Measurements from ENCODE around the gene RSKR. TPM values are rescaled to one million over a fixed set of nuclear protein-coding genes. Genes with fewer than 3 reads are reported as not detected.

The RSKR gene
- polyA plus RNA-seq, 2 of the 4 experiments (the other 2 are of a cell fraction), result 5.8 to 18.7 TPM

GRCh38 chr17:28635506-28635905 is 21.5 kb upstream of the RSKR start:
- ATAC-seq, result no peak
- H3K4me2 ChIP-seq, result no peak overlapping the region
- 100% methylated on average over 1 of the region's 1 CpG for WGBS (ENCODE audit: missing lambda C conversion rate)
- H3K4me1 ChIP-seq, result no peaks in the 10 kb centered on the region
- ChIA-PET POLR2A (interaction anchor here (1.3 to 3.3 kb wide), 2 partner anchors 9 to 26 kb away, joined by 4 to 21 read pairs; partner anchors contain the start of genes BLTP2, SDF2 and SUPT6H), CTCF (interaction anchor here (0.6 to 10.5 kb wide), 6 partner anchors 9 to 182 kb away, joined by 3 to 90 read pairs (median 8); partner anchors contain the start of genes BLTP2 and TLCD1)
- no peaks in the 10 kb centered on the region for H3K9me3 ChIP-seq
- TF ChIP-seq NFE2L2 (conservative IDR thresholded peaks at IDR 0.05; ENCODE audit: low read length), result no peak
- TF ChIP-seq NR3C1 (IDR thresholded peaks at IDR 0.05), result no peak
- no peak for FAIRE-seq
- H3K4me3 ChIP-seq, result no peak overlapping the region
- no peak overlapping the region for H3K27ac ChIP-seq
- DNase-seq (ENCODE audit: low read depth in 1 of 2, low spot score in 1 of 2), result no peak

- 92% methylated on average over 14 of the region's 14 CpGs for WGBS (ENCODE audit: missing lambda C conversion rate)
- no peak for DNase-seq (ENCODE audit: low read depth in 1 of 2, low spot score in 1 of 2)
These were observed 20.4 kb upstream of the RSKR start for GRCh38 chr17:28634206-28634865.

GRCh38 chr17:28626818-28627217 is 12.8 kb upstream of the RSKR start:
- CTCF ChIA-PET, result interaction anchor here (1.0 to 2.0 kb wide), 4 partner anchors 11 to 132 kb away, joined by 3 to 9 read pairs (median 4); partner anchors contain the start of gene BLTP2

More at GRCh38 chr17:28634206-28634865, 20.4 kb upstream of the RSKR start:
- Histone ChIP-seq H3K9me3 (no peaks in the 10 kb centered on the region), H3K4me1 (no peaks in the 10 kb centered on the region), H3K4me3 (no peak overlapping the region), H3K4me2 (no peak overlapping the region), H3K27ac (no peak overlapping the region)
- ChIA-PET CTCF (interaction anchor here (0.5 to 10.5 kb wide), 8 partner anchors 10 to 258 kb away, joined by 3 to 90 read pairs (median 7); partner anchors contain the start of gene BLTP2), POLR2A (interaction anchor here (0.5 to 3.3 kb wide), 3 partner anchors 10 to 295 kb away, joined by 3 to 21 read pairs (median 4); partner anchors contain the start of genes BLTP2, SDF2 and SUPT6H)
- FAIRE-seq (no peak), ATAC-seq (no peak)
- no peak for TF ChIP-seq ZSCAN20 (CRISPR knock-in tag; IDR thresholded peaks at IDR 0.05)
- no peak for TF ChIP-seq POLR2A (IDR thresholded peaks at IDR 0.05; ENCODE audit: low read length)
- no peak for TF ChIP-seq SREBF2 (IDR thresholded peaks at IDR 0.05)
- no peak for TF ChIP-seq RNF2 (IDR thresholded peaks at IDR 0.05; ENCODE audit: borderline replicate concordance, low read depth)
- TF ChIP-seq NFE2L2 (conservative IDR thresholded peaks at IDR 0.05; ENCODE audit: low read length), result no peak
- TF ChIP-seq RAD21 (conservative IDR thresholded peaks at IDR 0.05 in 1 of 2, IDR thresholded peaks at IDR 0.05 in 1 of 2), result no peak
- no peak for TF ChIP-seq HOXB5 (CRISPR knock-in tag; IDR thresholded peaks at IDR 0.05)
- TF ChIP-seq BCL3 (IDR thresholded peaks at IDR 0.05), result no peak
- no peak for TF ChIP-seq KDM1A (IDR thresholded peaks at IDR 0.05; ENCODE audit: low read depth)

More at GRCh38 chr17:28626818-28627217, 12.8 kb upstream of the RSKR start:
- Histone ChIP-seq H3K4me3 (no peak overlapping the region), H3K4me1 (no peaks in the 10 kb centered on the region), H3K9me3 (no peaks in the 10 kb centered on the region), H3K4me2 (no peak overlapping the region), H3K27ac (no peak overlapping the region)
- FAIRE-seq (no peak), DNase-seq (ENCODE audit: low read depth in 1 of 2, low spot score in 1 of 2) (no peak), ATAC-seq (no peak)
- no peak for TF ChIP-seq HOXA7 (CRISPR knock-in tag; IDR thresholded peaks at IDR 0.05)
- no peak for TF ChIP-seq RNF2 (IDR thresholded peaks at IDR 0.05; ENCODE audit: borderline replicate concordance, low read depth)
- TF ChIP-seq HOXB13 (CRISPR knock-in tag; IDR thresholded peaks at IDR 0.05; ENCODE audit: low read depth), result no peak
- no peak for TF ChIP-seq RAD21 (conservative IDR thresholded peaks at IDR 0.05 in 1 of 2, IDR thresholded peaks at IDR 0.05 in 1 of 2)
- no peak for TF ChIP-seq ZC3H11A (IDR thresholded peaks at IDR 0.05)
- no peak for TF ChIP-seq HDAC2 (IDR thresholded peaks at IDR 0.05)
- no peak for TF ChIP-seq KDM5A (IDR thresholded peaks at IDR 0.05)
- TF ChIP-seq SMC3 (IDR thresholded peaks at IDR 0.05), result no peak
- TF ChIP-seq BHLHE40 (IDR thresholded peaks at IDR 0.05; ENCODE audit: low read depth, low read length), result no peak
- no peak for TF ChIP-seq CHD2 (IDR thresholded peaks at IDR 0.05; ENCODE audit: low read length, partially characterized antibody)
- TF ChIP-seq PBX3 (IDR thresholded peaks at IDR 0.05), result no peak
- TF ChIP-seq HES2 (IDR thresholded peaks at IDR 0.05), result no peak
- no peak for TF ChIP-seq KDM1A (IDR thresholded peaks at IDR 0.05; ENCODE audit: low read depth)
- POLR2A ChIA-PET, result interaction anchor here (1.5 kb wide), 1 partner anchor 18 kb away, joined by 3 read pairs; the partner anchor contains the start of gene BLTP2
- 90% methylated on average over 4 of the region's 4 CpGs for WGBS (ENCODE audit: missing lambda C conversion rate)

Data from A549 (cell line).